CD4-positive, alpha-beta memory T cell (primary cell): ENCODE results near the gene CCDC197. TPM values are rescaled to one million over a fixed set of nuclear protein-coding genes. Genes with fewer than 3 reads are reported as not detected.
A peak's percentile ranks its signal among the peaks of the same experiment; 100 is the strongest.

Experiments used
- CTCF ChIA-PET: fragments of 350-600 bp; sonication (Branson Sonifier 250); formaldehyde crosslinking; loops from one replicate; lab custom pipeline; 2021; ENCODE audit warnings: inconsistent platforms; ENCODE audit not compliant: partially characterized antibody; lab: Charles Lee
- POLR2A ChIA-PET: fragments of 350-600 bp; sonication (Branson Sonifier 250); formaldehyde crosslinking; loops from one replicate; lab custom pipeline; 2021; ENCODE audit not compliant: partially characterized antibody; lab: Charles Lee
- DNase-seq, 5 donors: peaks; one replicate each; pipeline versions ENCODE4 v3.0.0 to v3.0.0-alpha.2; 2020 to 2022; ENCODE audit warnings: mixed read lengths in 1 of 5
- H3K27ac ChIP-seq: one replicate; pipeline ENCODE4 v1.7.0; 2013; ENCODE audit warnings: low read depth, low read length
- H3K27me3 ChIP-seq: 2 replicates; pipeline ENCODE4 v1.7.0; 2013; ENCODE audit warnings: mild to moderate bottlenecking, low read length, moderate library complexity; ENCODE audit not compliant: insufficient read depth
- H3K36me3 ChIP-seq: 2 replicates; pipeline ENCODE4 v1.7.0; 2013; ENCODE audit warnings: mild to moderate bottlenecking, low read length, moderate library complexity; ENCODE audit not compliant: insufficient read depth
- H3K4me1 ChIP-seq: 2 replicates; pipeline ENCODE4 v1.7.0; 2013; ENCODE audit warnings: mild to moderate bottlenecking, low read length, moderate library complexity; ENCODE audit not compliant: insufficient read depth
- H3K4me3 ChIP-seq, 2 donors: one replicate each; pipeline ENCODE4 v1.7.0; 2013; ENCODE audit warnings: low read length in 2 of 2, mild to moderate bottlenecking in 1 of 2
- H3K9me3 ChIP-seq, 2 donors: one replicate each; pipeline ENCODE4 v1.7.0; 2013; ENCODE audit warnings: low read length in 2 of 2, control low read depth in 1 of 2; ENCODE audit not compliant: control insufficient read depth in 1 of 2
- H3K27ac Mint-ChIP-seq, 7 donors: one replicate each; pipeline ENCODE4 v1.8.0; 2020 to 2021; ENCODE audit warnings: mixed read lengths in 7 of 7, mild to moderate bottlenecking in 6 of 7, inconsistent platforms in 3 of 7, moderate library complexity in 3 of 7
- H3K27me3 Mint-ChIP-seq, 2 donors: one replicate each; pipeline ENCODE4 v1.8.0; 2020 to 2021; ENCODE audit warnings: mixed read lengths in 2 of 2
- H3K36me3 Mint-ChIP-seq, 2 donors: one replicate each; pipeline ENCODE4 v1.8.0; 2020 to 2021; ENCODE audit warnings: mixed read lengths in 2 of 2, inconsistent platforms in 1 of 2, mild to moderate bottlenecking in 1 of 2
- H3K4me1 Mint-ChIP-seq, 4 donors: one replicate each; pipeline ENCODE4 v1.8.0; 2020 to 2021; ENCODE audit warnings: mixed read lengths in 4 of 4, mild to moderate bottlenecking in 1 of 4
- H3K4me3 Mint-ChIP-seq, 8 donors: one replicate each; pipeline ENCODE4 v1.8.0; 2020 to 2021; ENCODE audit warnings: mixed read lengths in 8 of 8, mild to moderate bottlenecking in 7 of 8, moderate library complexity in 6 of 8, inconsistent platforms in 3 of 8
- H3K9me3 Mint-ChIP-seq, 8 donors: one replicate each; pipeline ENCODE4 v1.8.0; 2020 to 2021; ENCODE audit warnings: mixed read lengths in 8 of 8, mild to moderate bottlenecking in 5 of 8, inconsistent platforms in 3 of 8, moderate library complexity in 1 of 8
- intact Hi-C: fragments of 100-400 bp; cut with micrococcal nuclease; formaldehyde crosslinking; loops from one replicate; pipeline ENCODE4 v1.15.1; 2023
- polyA plus RNA-seq, 2 donors: library from polyadenylated mRNA; unstranded; fragments of 300-500 nt; fragmentation: Illumina TruSeq; gene quantifications; one replicate each; pipeline ENCODE4 v1.2.3, GENCODE V29; 2021
- total RNA-seq, 2 experiments: library from RNA; stranded (reverse); gene quantifications; one replicate each; pipeline ENCODE4 v1.2.3, GENCODE V29; 2021

CCDC197 gene
- total and polyA plus RNA-seq, 4 experiments from 2014 or later = not detected

DNA sequence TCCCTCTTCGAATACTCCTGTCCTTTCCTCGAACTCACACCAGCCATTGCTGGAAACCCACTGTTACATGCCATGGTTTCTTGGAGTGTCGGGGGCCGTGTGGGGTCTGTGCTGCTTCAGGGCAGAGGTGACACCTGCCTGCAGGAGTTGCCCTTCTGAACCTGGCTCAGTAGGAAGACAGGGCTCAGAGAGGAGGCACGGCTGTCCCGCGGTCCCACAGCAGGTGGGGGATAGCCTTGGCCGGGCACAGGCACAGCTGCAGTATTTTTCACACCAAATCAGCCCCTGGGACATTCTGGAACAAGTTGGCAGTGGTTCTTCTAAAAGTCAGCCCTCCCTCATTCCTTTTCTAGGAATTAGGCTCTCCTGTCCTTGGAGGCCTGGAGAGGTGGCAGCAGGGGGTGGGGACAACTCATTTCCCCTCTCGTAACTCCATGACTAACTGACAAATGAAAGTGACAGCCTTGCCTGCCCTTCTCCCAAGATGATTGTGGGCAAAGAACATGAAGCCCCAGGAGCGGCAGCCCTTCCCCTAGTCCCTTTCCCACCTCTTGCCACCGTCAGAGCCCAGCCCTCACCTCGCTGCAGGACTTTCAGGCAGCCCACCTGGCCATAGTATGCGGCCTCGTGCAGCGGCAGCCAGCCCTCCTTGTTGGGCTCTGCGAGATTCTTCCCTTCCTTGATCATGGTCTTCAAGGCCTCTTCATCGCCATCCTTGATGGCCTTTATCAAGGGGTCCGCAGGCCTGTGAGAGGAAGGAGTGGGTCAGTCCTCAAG is 43.2 kb upstream of the CCDC197 start:
- ChIA-PET CTCF (interaction anchor here (2.1 to 39.2 kb wide), 5 partner anchors 5 to 50 kb away, joined by 6 to 1377 read pairs (median 14); partner anchors contain the start of gene ASB2), POLR2A (interaction anchor here (1.5 to 15.6 kb wide), 4 partner anchors 9 to 22 kb away, joined by 4 to 469 read pairs (median 34); partner anchors contain the start of gene ASB2)
- H3K27me3 Mint-ChIP-seq = no peaks in the 10 kb centered on the region
- intact Hi-C loops = no loop called here
- no peak for DNase-seq
- Histone ChIP-seq H3K4me3 (peak overlapping the region in 1 of 2 donors; percentile 82), H3K27ac (peak overlapping the region; percentile 63), H3K9me3 (no peaks in the 10 kb centered on the region), H3K4me1 (peaks cover 72% of the 10 kb centered on the region), H3K27me3 (no peaks in the 10 kb centered on the region), H3K36me3 (peaks cover 5% of the 10 kb centered on the region)
- peaks cover 41 to 73% (median 62%) of the 10 kb centered on the region in 4 donors for H3K4me1 Mint-ChIP-seq
- H3K4me3 Mint-ChIP-seq = peak overlapping the region; percentile 36 to 83 (median 72)
- H3K9me3 Mint-ChIP-seq = no peaks in the 10 kb centered on the region
- H3K27ac Mint-ChIP-seq = peak overlapping the region; percentile 42 to 100 (median 87)
- peaks cover 0 to 4% of the 10 kb centered on the region in 2 donors for H3K36me3 Mint-ChIP-seq

DNA sequence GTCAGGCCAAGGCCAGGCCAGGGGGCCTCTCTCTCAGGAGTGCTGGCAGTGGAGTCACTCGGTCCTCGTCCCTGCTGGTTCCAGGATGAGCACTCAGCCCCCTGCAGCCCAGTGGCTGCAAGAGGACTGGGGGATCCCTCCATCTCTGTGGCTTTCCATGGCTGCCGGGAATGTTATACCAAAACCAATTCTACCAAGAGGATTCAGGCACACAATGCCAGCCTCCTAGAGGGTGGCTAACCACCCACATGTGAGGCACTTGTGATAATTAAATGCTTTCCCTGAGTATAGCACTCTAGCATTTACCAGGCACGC is 42.6 kb upstream of the CCDC197 start:
- Histone ChIP-seq H3K36me3 (peaks cover 5% of the 10 kb centered on the region), H3K27me3 (no peaks in the 10 kb centered on the region), H3K9me3 (no peaks in the 10 kb centered on the region), H3K27ac (peak overlapping the region; percentile 63), H3K4me3 (peak overlapping the region in 1 of 2 donors; percentile 82), H3K4me1 (peaks cover 77% of the 10 kb centered on the region)
- H3K4me1 Mint-ChIP-seq = peaks cover 47 to 79% (median 67%) of the 10 kb centered on the region in 4 donors
- H3K36me3 Mint-ChIP-seq = peaks cover 0 to 7% of the 10 kb centered on the region in 2 donors
- peak overlapping the region in 6 of 7 donors; percentile 89 to 100 (median 94) for H3K27ac Mint-ChIP-seq
- H3K9me3 Mint-ChIP-seq = peaks cover 0 to under 1% (median 0%) of the 10 kb centered on the region in 8 donors
- intact Hi-C loops = no loop called here
- H3K4me3 Mint-ChIP-seq = peak overlapping the region; percentile 71 to 85 (median 76)
- ChIA-PET POLR2A (interaction anchor here (1.6 to 15.6 kb wide), 5 partner anchors 10 to 47 kb away, joined by 4 to 469 read pairs (median 47); partner anchors contain the start of genes ASB2 and CCDC197), CTCF (interaction anchor here (34.5 to 39.2 kb wide), 2 partner anchors 5 to 13 kb away, joined by 1377 read pairs; partner anchors contain the start of gene ASB2)
- no peaks in the 10 kb centered on the region for H3K27me3 Mint-ChIP-seq
- DNase-seq = no peak

DNA sequence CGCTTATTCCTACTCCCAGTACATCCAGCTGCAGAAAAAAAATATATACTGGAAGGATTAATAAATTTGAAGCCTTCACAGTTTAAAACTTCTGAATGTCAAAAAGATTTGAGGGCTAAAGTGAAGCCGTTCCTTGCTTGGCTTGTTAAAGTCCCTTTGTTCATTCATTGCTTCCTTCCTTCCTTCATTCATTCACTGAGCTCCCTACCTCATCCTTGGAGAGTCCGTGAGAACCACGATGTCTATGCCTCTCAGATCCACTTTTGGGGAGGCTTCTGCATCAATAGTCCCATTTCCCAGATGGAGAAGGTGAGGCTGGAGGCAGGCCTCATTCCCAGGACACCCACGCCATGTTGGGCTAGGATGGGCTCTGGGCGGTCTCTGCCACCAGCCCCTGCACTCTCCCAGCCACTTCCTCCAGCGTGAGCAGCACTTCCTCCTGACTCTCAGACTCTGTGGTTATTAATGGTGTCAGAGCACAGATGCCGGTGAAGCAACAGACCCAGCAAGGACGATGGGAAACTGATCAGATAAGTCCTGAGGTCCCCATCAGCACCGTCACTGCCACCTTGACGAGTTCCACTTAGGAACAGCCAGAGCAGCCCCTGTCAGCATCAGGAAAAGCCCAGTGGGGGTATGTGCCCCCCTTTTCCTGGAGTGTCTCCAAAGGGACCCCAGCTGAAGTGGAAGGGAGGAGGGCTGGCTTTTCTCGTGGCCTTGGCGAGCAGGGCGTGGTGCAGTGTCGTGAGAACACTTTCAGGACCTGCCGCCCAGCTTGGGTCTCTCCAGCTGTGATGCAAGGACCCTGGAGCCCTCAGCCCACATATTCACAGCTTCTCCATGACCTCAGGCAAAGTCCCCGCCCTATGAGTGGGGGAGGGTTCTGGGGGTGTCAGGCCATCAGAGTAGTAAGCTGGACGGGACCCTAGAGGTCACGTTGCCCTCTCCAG is 41.9 kb upstream of the CCDC197 start:
- Histone ChIP-seq H3K4me1 (peaks cover 84% of the 10 kb centered on the region), H3K9me3 (no peaks in the 10 kb centered on the region), H3K27ac (peak overlapping the region; percentile 63), H3K27me3 (no peaks in the 10 kb centered on the region), H3K4me3 (peak overlapping the region; percentile 25 to 82), H3K36me3 (peaks cover 2% of the 10 kb centered on the region)
- CTCF ChIA-PET = interaction anchor here (0.9 to 39.2 kb wide), 5 partner anchors 6 to 67 kb away, joined by 3 to 1377 read pairs (median 4); partner anchors contain the start of genes ASB2 and CCDC197
- POLR2A ChIA-PET = interaction anchor here (0.8 to 15.6 kb wide), 8 partner anchors 8 to 126 kb away, joined by 3 to 469 read pairs (median 6); partner anchors contain the start of genes ASB2, CCDC197, DDX24 and IFI27L1
- Mint-ChIP-seq H3K4me3 (peak overlapping the region; percentile 71 to 85 (median 76)), H3K36me3 (peaks cover 0 to 5% of the 10 kb centered on the region in 2 donors), H3K4me1 (peaks cover 54 to 86% (median 74%) of the 10 kb centered on the region in 4 donors), H3K9me3 (peaks cover 0 to 3% (median 0%) of the 10 kb centered on the region in 8 donors), H3K27ac (peak overlapping the region; percentile 89 to 100 (median 95)), H3K27me3 (no peaks in the 10 kb centered on the region)
- intact Hi-C loops = loop anchor here (1.0 kb wide), 4 partner anchors 8 to 23 kb away; no protein-coding TSS in a partner anchor
- peak; percentile 56 to 82 (median 61) for DNase-seq

DNA sequence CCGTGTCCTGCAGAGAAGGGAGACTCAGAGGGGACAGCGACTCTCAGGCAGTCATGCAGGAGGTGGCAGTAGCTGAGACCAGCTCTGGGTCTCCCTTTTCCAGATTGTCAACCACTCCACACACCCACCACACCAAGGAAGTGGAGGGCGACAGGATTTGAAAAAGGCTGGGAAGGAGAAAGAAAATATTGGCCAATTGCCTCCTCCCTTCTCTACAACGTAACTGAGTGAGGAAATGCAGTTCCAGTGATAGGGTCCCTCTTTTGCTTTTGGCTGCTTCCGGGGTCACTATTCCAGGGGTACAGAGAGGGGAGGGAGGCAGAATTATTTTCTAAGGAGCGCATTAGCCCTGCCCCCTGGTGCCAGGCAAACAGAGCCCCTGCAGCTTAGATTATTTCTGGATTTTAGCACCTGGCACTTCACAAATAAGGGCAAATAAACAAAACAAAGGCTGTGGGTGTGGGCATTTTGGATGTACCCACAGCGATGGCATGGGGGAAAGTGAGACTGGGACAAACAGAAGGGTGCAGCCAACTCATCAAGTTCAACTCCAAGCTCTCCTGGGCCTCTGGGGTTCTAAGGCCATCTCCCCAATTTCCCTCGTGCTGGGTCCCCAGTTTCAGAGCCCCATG is 41.1 kb upstream of the CCDC197 start:
- Histone ChIP-seq H3K4me3 (peak overlapping the region; percentile 25 to 82), H3K36me3 (no peaks in the 10 kb centered on the region), H3K27ac (peak overlapping the region; percentile 63), H3K9me3 (no peaks in the 10 kb centered on the region), H3K4me1 (peaks cover 92% of the 10 kb centered on the region), H3K27me3 (no peaks in the 10 kb centered on the region)
- Mint-ChIP-seq H3K9me3 (peaks cover 0 to 3% (median 0%) of the 10 kb centered on the region in 8 donors), H3K4me3 (peak overlapping the region; percentile 71 to 85 (median 76)), H3K27me3 (no peaks in the 10 kb centered on the region), H3K4me1 (peaks cover 59 to 90% (median 81%) of the 10 kb centered on the region in 4 donors), H3K36me3 (peaks cover 0 to 5% of the 10 kb centered on the region in 2 donors), H3K27ac (peak overlapping the region; percentile 89 to 100 (median 95))
- ChIA-PET CTCF (interaction anchor here (0.9 to 39.2 kb wide), 6 partner anchors 7 to 67 kb away, joined by 3 to 1377 read pairs (median 4); partner anchors contain the start of genes ASB2 and CCDC197), POLR2A (interaction anchor here (0.8 to 15.6 kb wide), 8 partner anchors 9 to 125 kb away, joined by 3 to 469 read pairs (median 6); partner anchors contain the start of genes ASB2, CCDC197, DDX24 and IFI27L1)
- intact Hi-C loops = loop anchor here (1.0 kb wide), 4 partner anchors 7 to 22 kb away; no protein-coding TSS in a partner anchor
- DNase-seq = no peak

DNA sequence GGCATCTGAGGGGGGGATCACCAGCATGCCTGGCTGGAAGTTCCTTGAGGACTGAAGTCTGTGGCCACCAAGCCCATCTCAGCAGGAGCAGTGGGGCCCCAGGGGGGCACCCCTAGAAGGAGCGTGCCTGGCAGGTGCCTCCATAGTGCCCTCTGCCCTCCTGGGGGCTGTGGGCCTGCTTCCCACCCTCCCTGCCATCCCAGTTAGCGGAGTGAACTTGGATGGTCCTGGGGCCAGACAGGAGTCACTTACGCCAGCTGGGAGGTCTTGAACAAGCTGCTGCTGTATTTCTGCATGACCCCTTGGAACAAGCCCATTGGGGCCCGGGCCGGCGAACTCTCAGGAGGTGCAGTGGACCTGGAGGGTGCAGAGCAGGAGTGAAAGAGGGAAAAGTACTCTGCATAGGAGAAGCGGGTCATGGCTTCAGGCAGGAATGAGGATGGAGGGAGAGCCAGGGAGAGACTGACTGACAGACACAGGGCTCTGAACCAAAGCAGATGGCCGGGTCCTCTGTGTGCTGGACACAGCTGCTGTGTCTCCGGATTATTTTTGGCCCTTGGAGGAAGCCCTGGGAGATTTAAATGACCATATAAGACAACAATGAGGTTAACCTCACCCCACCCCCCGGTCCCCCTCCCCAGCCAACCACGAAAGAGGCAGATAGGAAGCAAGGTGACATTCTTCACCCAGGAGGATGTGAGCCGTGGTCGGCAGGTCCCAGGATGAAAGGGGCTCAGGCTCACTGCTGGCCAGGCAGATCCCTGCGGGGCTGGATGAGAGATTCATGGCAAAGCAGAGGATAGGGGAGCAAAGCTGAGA is 40.4 kb upstream of the CCDC197 start:
- peaks cover 0 to 5% of the 10 kb centered on the region in 2 donors for H3K36me3 Mint-ChIP-seq

More for the DNA sequence above, 40.4 kb upstream of the CCDC197 start:
- Mint-ChIP-seq H3K4me1 (peaks cover 67 to 98% (median 86%) of the 10 kb centered on the region in 4 donors), H3K9me3 (peaks cover 0 to 3% (median 0%) of the 10 kb centered on the region in 8 donors), H3K4me3 (peak overlapping the region; percentile 54 to 85 (median 69)), H3K27ac (peak overlapping the region; percentile 89 to 100 (median 93)), H3K27me3 (no peaks in the 10 kb centered on the region)
- H3K9me3 ChIP-seq = no peaks in the 10 kb centered on the region
- H3K4me1 ChIP-seq = peaks cover 99% of the 10 kb centered on the region
- DNase-seq = peak in 1 of 5 donors; percentile 56
- POLR2A ChIA-PET = interaction anchor here (1.1 to 15.6 kb wide), 4 partner anchors 8 to 124 kb away, joined by 4 to 469 read pairs (median 67); partner anchors contain the start of genes ASB2, DDX24 and IFI27L1
- H3K27me3 ChIP-seq = no peaks in the 10 kb centered on the region
- H3K36me3 ChIP-seq = no peaks in the 10 kb centered on the region
- H3K27ac ChIP-seq = peak overlapping the region; percentile 63
- H3K4me3 ChIP-seq = peak overlapping the region in 1 of 2 donors; percentile 82
- intact Hi-C loops = no loop called here
- CTCF ChIA-PET = interaction anchor here (1.3 to 39.2 kb wide), 4 partner anchors 7 to 48 kb away, joined by 3 to 1377 read pairs (median 690); partner anchors contain the start of gene ASB2
